Measurements from ENCODE around the gene PRKN.

The PRKN gene

GRCh38 chr6:161948462-161948861, 779.1 kb downstream of the PRKN start:
- DNase-seq (ENCODE audit: insufficient read length, low spot score) (no peak), FAIRE-seq (no peak)

- DNase-seq (ENCODE audit: insufficient read length, low spot score): no peak
Observed at GRCh38 chr6:161947371-161947770, 780.2 kb downstream of the PRKN start.

GRCh38 chr6:161946461-161946860, 781.1 kb downstream of the PRKN start:
- DNase-seq (ENCODE audit: insufficient read length, low spot score) (no peak), FAIRE-seq (no peak)

More at GRCh38 chr6:161947371-161947770, 780.2 kb downstream of the PRKN start:
- FAIRE-seq: no peak

GRCh38 chr6:161943561-161943960, 784.0 kb downstream of the PRKN start:
- no peak for DNase-seq (ENCODE audit: insufficient read length, low spot score)
- FAIRE-seq: no peak

GRCh38 chr6:161941565-161941964, 786.0 kb downstream of the PRKN start:
- FAIRE-seq: no peak
- no peak for DNase-seq (ENCODE audit: insufficient read length, low spot score)

- no peak for FAIRE-seq
- no peak for DNase-seq (ENCODE audit: insufficient read length, low spot score)
Observed at GRCh38 chr6:161940519-161940918, 787.0 kb downstream of the PRKN start.

GRCh38 chr6:161926324-161926723, 801.2 kb downstream of the PRKN start:
- DNase-seq (ENCODE audit: insufficient read length, low spot score) (no peak), FAIRE-seq (no peak)

- FAIRE-seq: no peak
- no peak for DNase-seq (ENCODE audit: insufficient read length, low spot score)
Observed at GRCh38 chr6:161924516-161925116, 803.0 kb downstream of the PRKN start.

GRCh38 chr6:161922631-161923119, 804.9 kb downstream of the PRKN start:
- no peak for FAIRE-seq
- DNase-seq (ENCODE audit: insufficient read length, low spot score): peak; percentile 17

GRCh38 chr6:161921602-161922395, 805.8 kb downstream of the PRKN start:
- DNase-seq (ENCODE audit: insufficient read length, low spot score) (no peak), FAIRE-seq (no peak)

GRCh38 chr6:161919691-161920090, 807.9 kb downstream of the PRKN start:
- FAIRE-seq (no peak), DNase-seq (ENCODE audit: insufficient read length, low spot score) (no peak)

GRCh38 chr6:161918628-161919205, 808.8 kb downstream of the PRKN start:
- DNase-seq (ENCODE audit: insufficient read length, low spot score) (no peak), FAIRE-seq (no peak)

- FAIRE-seq (no peak), DNase-seq (ENCODE audit: insufficient read length, low spot score) (no peak)
Observed at GRCh38 chr6:161918109-161918531, 809.4 kb downstream of the PRKN start.

- DNase-seq (ENCODE audit: insufficient read length, low spot score): peak; percentile 8
- FAIRE-seq: no peak
Observed at GRCh38 chr6:161917645-161918044, 809.9 kb downstream of the PRKN start.

GRCh38 chr6:161915456-161915964, 812.1 kb downstream of the PRKN start:
- DNase-seq (ENCODE audit: insufficient read length, low spot score) (no peak), FAIRE-seq (no peak)

GRCh38 chr6:161908872-161909271, 818.7 kb downstream of the PRKN start:
- FAIRE-seq: no peak
- DNase-seq (ENCODE audit: insufficient read length, low spot score): no peak

GRCh38 chr6:161906571-161906970, 821.0 kb downstream of the PRKN start:
- no peak for FAIRE-seq
- DNase-seq (ENCODE audit: insufficient read length, low spot score): no peak

- DNase-seq (ENCODE audit: insufficient read length, low spot score) (no peak), FAIRE-seq (no peak)
Observed at GRCh38 chr6:161903584-161904212, 823.9 kb downstream of the PRKN start.

- FAIRE-seq (no peak), DNase-seq (ENCODE audit: insufficient read length, low spot score) (no peak)
Observed at GRCh38 chr6:161901740-161902426, 825.7 kb downstream of the PRKN start.

GRCh38 chr6:161894436-161894835, 833.1 kb downstream of the PRKN start:
- FAIRE-seq: no peak
- DNase-seq (ENCODE audit: insufficient read length, low spot score): no peak
